SU-DHL-6 (cell line): Measurements from ENCODE around the gene FREY1.

ENCODE experiments used
- H2AFZ ChIP-seq: fragments of 200-600 bp; sonication (generic); 2 replicates; pipeline ENCODE4 v1.6.1; 2014; ENCODE audit warnings: low read depth, mild to moderate bottlenecking, moderate library complexity, mixed read lengths, antibody characterized with exemption, low read length; ENCODE audit not compliant: severe bottlenecking
- H3F3A ChIP-seq: fragments of 200-600 bp; shearing (Covaris generic); 2 replicates; pipeline ENCODE4 v1.6.0; 2016; ENCODE audit warnings: antibody characterized with exemption, mild to moderate bottlenecking; ENCODE audit not compliant: insufficient read depth
- H3K27ac ChIP-seq: fragments of 200-600 bp; sonication (generic); 2 replicates; pipeline ENCODE4 v1.5.1; 2016; ENCODE audit warnings: low read depth, mild to moderate bottlenecking, low read length, moderate library complexity, mixed read lengths
- H3K27me3 ChIP-seq: fragments of 200-600 bp; sonication (generic), shearing (Covaris generic); 2 replicates; pipeline ENCODE4 v1.6.0; 2014; ENCODE audit warnings: mild to moderate bottlenecking, low read length
- H3K36me3 ChIP-seq: fragments of 200-600 bp; sonication (generic); 2 replicates; pipeline ENCODE4 v1.6.1; 2014; ENCODE audit warnings: mild to moderate bottlenecking, low read length, mixed read lengths
- H3K4me2 ChIP-seq: fragments of 300-600, 200-600 bp; shearing (Covaris generic), sonication (generic); 2 replicates; pipeline ENCODE4 v1.6.0; 2014; ENCODE audit warnings: low read length, low read depth, mild to moderate bottlenecking; ENCODE audit not compliant: poor library complexity, severe bottlenecking
- H3K4me3 ChIP-seq: fragments of 200-600 bp; sonication (generic); 2 replicates; pipeline ENCODE4 v1.5.1; 2014; ENCODE audit warnings: antibody characterized with exemption, low read length, mild to moderate bottlenecking, mixed read lengths; ENCODE audit not compliant: insufficient read depth, poor library complexity, severe bottlenecking
- H3K79me2 ChIP-seq: fragments of 200-600 bp; sonication (generic); 2 replicates; pipeline ENCODE4 v1.6.1; 2014; ENCODE audit warnings: mild to moderate bottlenecking, low read length, moderate library complexity; ENCODE audit not compliant: insufficient read depth
- H3K9ac ChIP-seq: fragments of 200-600 bp; sonication (generic); 2 replicates; pipeline ENCODE4 v1.7.0; 2014; ENCODE audit warnings: mild to moderate bottlenecking, low read length
- H3K9me2 ChIP-seq: fragments of 200-600 bp; sonication (generic); replicated peaks from 2 replicates; pipeline ENCODE4 v1.6.1; 2014; ENCODE audit warnings: low read length; ENCODE audit not compliant: insufficient read depth
- H3K9me3 ChIP-seq: fragments of 200-600 bp; sonication (generic); 2 replicates; pipeline ENCODE4 v1.6.1; 2014; ENCODE audit warnings: low read length, mixed read lengths; ENCODE audit not compliant: insufficient read depth
- H4K20me1 ChIP-seq: fragments of 200-600 bp; sonication (generic); 2 replicates; pipeline ENCODE4 v1.6.1; 2014; ENCODE audit warnings: low read depth, mild to moderate bottlenecking, antibody characterized with exemption, low read length, moderate library complexity, mixed read lengths
- EZH2phosphoT487 ChIP-seq: fragments of 200-600 bp; sonication (generic), shearing (Covaris generic); conservative IDR thresholded peaks from 2 replicates; pipeline ENCODE4 v1.6.1; 2018; ENCODE audit warnings: mild to moderate bottlenecking, antibody characterized with exemption, low read length, moderate library complexity, mixed read lengths
- TF ChIP-seq, protein P1 (sequence below): fragments of 200-600 bp; sonication (generic); IDR thresholded peaks from one replicate; pipeline ENCODE4 v1.5.1; 2017; ENCODE audit warnings: antibody characterized with exemption, mild to moderate bottlenecking, low read length, moderate library complexity; ENCODE audit not compliant: insufficient read depth, poor library complexity, severe bottlenecking

The FREY1 gene

DNA sequence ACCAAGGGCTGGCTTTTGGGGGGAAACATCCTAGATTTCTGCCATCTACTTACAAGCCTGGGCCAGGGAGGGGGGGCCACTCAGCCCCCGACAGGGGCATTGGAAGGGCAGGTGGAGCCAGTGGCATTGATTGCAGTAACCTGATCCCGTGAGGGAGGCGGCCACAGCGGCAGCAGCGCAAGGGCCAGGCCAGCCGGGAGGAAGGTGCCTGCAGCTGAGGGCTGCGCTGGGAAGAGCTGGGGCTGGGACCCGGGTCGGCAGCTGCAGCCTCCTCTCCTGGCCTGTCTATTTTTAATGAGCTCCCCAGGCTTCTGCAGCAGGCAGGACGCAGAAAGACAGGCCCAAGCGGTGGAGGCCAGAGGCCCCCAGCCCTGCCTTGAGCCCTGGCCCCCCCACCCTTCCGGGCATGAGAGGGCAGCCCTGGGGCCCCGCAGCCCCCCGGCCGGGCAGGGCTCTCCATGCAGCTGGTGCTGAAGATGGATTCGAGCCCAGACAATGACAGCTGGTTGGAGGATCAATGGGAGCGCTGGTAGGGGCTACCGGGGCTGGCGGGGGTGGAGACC lies 10.6 kb downstream of the FREY1 start:
- Histone ChIP-seq H3K4me3 (no peak overlapping the region), H4K20me1 (no peaks in the 10 kb centered on the region), H3K9me3 (no peaks in the 10 kb centered on the region), H2AFZ (no peak overlapping the region), H3K36me3 (no peaks in the 10 kb centered on the region), H3K79me2 (no peaks in the 10 kb centered on the region), H3K27ac (no peak overlapping the region), H3F3A (no peaks in the 10 kb centered on the region), H3K9ac (no peak overlapping the region), H3K4me2 (no peak overlapping the region), H3K9me2 (no peaks in the 10 kb centered on the region), H3K27me3 (no peaks in the 10 kb centered on the region)
- no peak for TF ChIP-seq EZH2phosphoT487
- TF ChIP-seq, protein P1, sequence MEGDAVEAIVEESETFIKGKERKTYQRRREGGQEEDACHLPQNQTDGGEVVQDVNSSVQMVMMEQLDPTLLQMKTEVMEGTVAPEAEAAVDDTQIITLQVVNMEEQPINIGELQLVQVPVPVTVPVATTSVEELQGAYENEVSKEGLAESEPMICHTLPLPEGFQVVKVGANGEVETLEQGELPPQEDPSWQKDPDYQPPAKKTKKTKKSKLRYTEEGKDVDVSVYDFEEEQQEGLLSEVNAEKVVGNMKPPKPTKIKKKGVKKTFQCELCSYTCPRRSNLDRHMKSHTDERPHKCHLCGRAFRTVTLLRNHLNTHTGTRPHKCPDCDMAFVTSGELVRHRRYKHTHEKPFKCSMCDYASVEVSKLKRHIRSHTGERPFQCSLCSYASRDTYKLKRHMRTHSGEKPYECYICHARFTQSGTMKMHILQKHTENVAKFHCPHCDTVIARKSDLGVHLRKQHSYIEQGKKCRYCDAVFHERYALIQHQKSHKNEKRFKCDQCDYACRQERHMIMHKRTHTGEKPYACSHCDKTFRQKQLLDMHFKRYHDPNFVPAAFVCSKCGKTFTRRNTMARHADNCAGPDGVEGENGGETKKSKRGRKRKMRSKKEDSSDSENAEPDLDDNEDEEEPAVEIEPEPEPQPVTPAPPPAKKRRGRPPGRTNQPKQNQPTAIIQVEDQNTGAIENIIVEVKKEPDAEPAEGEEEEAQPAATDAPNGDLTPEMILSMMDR = no peak

DNA sequence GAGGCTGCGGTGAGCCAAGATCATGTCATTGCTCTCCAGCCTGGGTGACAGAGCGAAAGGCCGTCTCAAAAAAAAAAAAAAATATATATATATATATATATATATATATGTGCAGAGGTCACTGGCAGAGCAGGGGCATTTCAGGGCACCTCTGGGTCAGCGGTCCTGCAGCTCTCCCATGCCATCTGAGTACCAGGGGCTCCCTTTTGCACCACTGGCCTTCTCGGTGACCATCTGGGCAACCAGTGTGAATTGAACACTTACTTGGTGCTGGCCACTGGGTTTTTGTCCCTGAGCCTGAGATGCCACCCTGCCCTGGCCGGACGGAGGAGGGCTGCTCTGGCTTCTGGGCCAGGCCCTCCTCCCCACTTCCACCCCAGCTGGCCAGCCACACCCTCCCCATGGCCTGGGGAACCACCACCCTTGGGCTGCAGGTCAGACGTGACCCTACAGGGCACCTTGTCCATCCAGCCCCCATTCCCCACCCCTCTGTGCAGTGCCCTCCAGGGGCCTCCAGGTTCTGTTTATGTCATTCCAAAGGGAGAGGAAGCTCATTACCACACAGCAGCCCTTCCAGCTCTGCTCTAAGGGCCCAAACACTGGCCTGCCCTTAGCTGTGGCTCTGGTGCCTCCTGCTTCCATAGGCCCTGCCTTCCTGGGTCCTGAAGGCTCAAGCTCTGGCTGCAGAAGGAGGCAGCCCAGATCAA lies 11.4 kb downstream of the FREY1 start:
- no peaks in the 10 kb centered on the region for H3K79me2 ChIP-seq

DNA sequence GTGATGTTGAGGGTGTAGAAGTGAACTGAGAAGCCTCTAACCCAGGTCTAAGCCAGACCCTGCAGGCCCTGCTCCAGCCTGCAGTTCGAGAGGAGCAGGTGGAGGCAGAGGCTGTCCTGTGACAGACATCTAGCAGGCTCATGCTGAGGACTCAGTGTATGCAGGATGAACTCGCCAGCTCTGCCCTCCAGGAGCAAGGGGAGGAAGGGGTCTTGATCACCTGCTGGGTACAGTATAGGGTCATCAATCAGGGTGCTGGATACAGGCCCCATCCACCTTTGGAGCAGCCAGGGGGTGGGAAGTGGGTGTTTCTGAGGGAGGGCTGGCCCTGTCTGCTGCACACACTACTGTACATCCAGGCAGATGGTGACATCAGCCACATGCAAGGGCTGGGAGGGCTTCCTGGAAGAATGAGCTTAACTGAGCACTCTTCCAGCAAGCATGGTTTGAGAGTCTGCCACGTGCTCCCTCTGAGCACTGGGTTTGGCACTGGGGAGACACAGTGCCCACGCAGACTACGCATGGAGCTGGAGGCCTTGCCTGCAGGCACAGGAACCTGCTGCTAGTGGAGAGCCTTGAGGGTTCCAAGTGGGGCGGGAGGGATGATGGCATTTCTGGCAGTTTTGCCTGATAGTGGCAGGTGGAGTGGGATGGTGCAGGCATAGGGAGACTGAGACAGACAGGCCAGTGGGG lies 12.4 kb downstream of the FREY1 start:
- no peak overlapping the region for H3K27ac ChIP-seq
- no peaks in the 10 kb centered on the region for H3F3A ChIP-seq
- H4K20me1 ChIP-seq = no peaks in the 10 kb centered on the region
- TF ChIP-seq EZH2phosphoT487 = no peak
- TF ChIP-seq, protein P1 = no peak
- H3K79me2 ChIP-seq = no peaks in the 10 kb centered on the region
- H3K27me3 ChIP-seq = no peaks in the 10 kb centered on the region
- no peak overlapping the region for H2AFZ ChIP-seq
- H3K4me3 ChIP-seq = no peak overlapping the region
- no peak overlapping the region for H3K9ac ChIP-seq
- no peaks in the 10 kb centered on the region for H3K9me2 ChIP-seq
- no peaks in the 10 kb centered on the region for H3K9me3 ChIP-seq
- H3K4me2 ChIP-seq = no peak overlapping the region
- no peaks in the 10 kb centered on the region for H3K36me3 ChIP-seq

More for the DNA sequence above, 11.4 kb downstream of the FREY1 start:
- no peaks in the 10 kb centered on the region for H3K9me3 ChIP-seq
- no peak overlapping the region for H3K27ac ChIP-seq
- H3K9ac ChIP-seq = no peak overlapping the region
- no peaks in the 10 kb centered on the region for H3K9me2 ChIP-seq
- H4K20me1 ChIP-seq = no peaks in the 10 kb centered on the region
- no peaks in the 10 kb centered on the region for H3K36me3 ChIP-seq
- no peak overlapping the region for H2AFZ ChIP-seq
- H3K4me3 ChIP-seq = no peak overlapping the region
- TF ChIP-seq EZH2phosphoT487 = no peak
- TF ChIP-seq, protein P1 = no peak
- H3F3A ChIP-seq = no peaks in the 10 kb centered on the region
- no peak overlapping the region for H3K4me2 ChIP-seq
- H3K27me3 ChIP-seq = no peaks in the 10 kb centered on the region
